Activated CD4-positive, alpha-beta memory T cell treated with anti-CD3 and anti-CD28 coated beads for 36 hours (primary cell): ENCODE results near the gene KCNRG. TPM values are rescaled to one million over a fixed set of nuclear protein-coding genes. Genes with fewer than 3 reads are reported as not detected.

Source experiments
- CTCF ChIA-PET: fragments of 350-600 bp; sonication (Branson Sonifier 250); formaldehyde crosslinking; loops from one replicate; lab custom pipeline; 2021; ENCODE audit warnings: antibody characterized with exemption, inconsistent platforms; lab: Charles Lee
- POLR2A ChIA-PET: fragments of 350-600 bp; sonication (Branson Sonifier 250); formaldehyde crosslinking; loops from one replicate; lab custom pipeline; 2021; ENCODE audit warnings: antibody characterized with exemption; lab: Charles Lee
- DNase-seq: peaks from one replicate; pipeline ENCODE4 v3.0.0-alpha.2; 2020
- H3K27ac Mint-ChIP-seq: one replicate; pipeline ENCODE4 v1.8.0; 2021; ENCODE audit warnings: mixed read lengths
- H3K27me3 Mint-ChIP-seq: one replicate; pipeline ENCODE4 v1.8.0; 2021; ENCODE audit warnings: mixed read lengths
- H3K36me3 Mint-ChIP-seq: one replicate; pipeline ENCODE4 v1.8.0; 2021; ENCODE audit warnings: mixed read lengths
- H3K4me1 Mint-ChIP-seq: one replicate; pipeline ENCODE4 v1.8.0; 2021; ENCODE audit warnings: low read depth, mixed read lengths
- H3K4me3 Mint-ChIP-seq: one replicate; pipeline ENCODE4 v1.8.0; 2021; ENCODE audit warnings: mild to moderate bottlenecking, mixed read lengths
- H3K9me3 Mint-ChIP-seq: one replicate; pipeline ENCODE4 v1.8.0; 2021; ENCODE audit warnings: mixed read lengths
- intact Hi-C: fragments of 100-400 bp; cut with micrococcal nuclease; formaldehyde crosslinking; loops from one replicate; pipeline ENCODE4 v1.15.1; 2023
- total RNA-seq, 2 experiments: library from RNA; stranded (reverse); gene quantifications; one replicate each; pipeline ENCODE4 v1.2.3, GENCODE V29; 2021

The KCNRG gene
- total RNA-seq, 2 experiments from 2014 or later, result not detected

- CTCF ChIA-PET, result interaction anchor here (0.6 to 1.7 kb wide), 2 partner anchors 17 to 799 kb away, joined by 3 to 11 read pairs; partner anchors contain the start of gene TRIM13
- H3K4me1 Mint-ChIP-seq, result peaks cover 34% of the 10 kb centered on the region
- POLR2A ChIA-PET, result no interaction called here
- H3K27me3 Mint-ChIP-seq, result no peaks in the 10 kb centered on the region
- peaks cover 54% of the 10 kb centered on the region for H3K36me3 Mint-ChIP-seq
- DNase-seq, result no peak
- H3K4me3 Mint-ChIP-seq, result no peak overlapping the region
- no peaks in the 10 kb centered on the region for H3K9me3 Mint-ChIP-seq
- no peak overlapping the region for H3K27ac Mint-ChIP-seq
- intact Hi-C loops, result no loop called here
These were observed 858 bp upstream of the KCNRG start for GRCh38 chr13:50014386-50014785.

DNA sequence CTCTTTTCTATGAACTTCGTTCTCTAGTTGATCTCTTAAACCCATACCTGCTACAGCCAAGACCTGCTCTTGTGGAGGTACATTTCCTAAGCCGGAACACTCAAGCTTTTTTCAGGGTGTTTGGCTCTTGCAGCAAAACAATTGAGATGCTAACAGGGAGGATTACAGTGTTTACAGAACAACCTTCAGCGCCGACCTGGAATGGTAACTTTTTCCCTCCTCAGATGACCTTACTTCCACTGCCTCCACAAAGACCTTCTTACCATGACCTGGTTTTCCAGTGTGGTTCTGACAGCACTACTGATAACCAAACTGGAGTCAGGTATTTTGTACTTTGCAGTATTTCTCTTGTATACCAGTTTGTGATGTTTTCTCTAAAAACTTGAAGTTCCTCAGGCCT lies 506 bp downstream of the KCNRG start:
- no peak overlapping the region for H3K27ac Mint-ChIP-seq
- DNase-seq, result no peak
- H3K27me3 Mint-ChIP-seq, result no peaks in the 10 kb centered on the region
- intact Hi-C loops, result no loop called here
- H3K4me3 Mint-ChIP-seq, result no peak overlapping the region
- POLR2A ChIA-PET, result no interaction called here
- no peaks in the 10 kb centered on the region for H3K9me3 Mint-ChIP-seq
- H3K36me3 Mint-ChIP-seq, result peaks cover 56% of the 10 kb centered on the region
- CTCF ChIA-PET, result no interaction called here
- H3K4me1 Mint-ChIP-seq, result peaks cover 31% of the 10 kb centered on the region

GRCh38 chr13:50016444-50016843 lies 1.2 kb downstream of the KCNRG start:
- CTCF ChIA-PET, result interaction anchor here (2.2 kb wide), 1 partner anchor 19 kb away, joined by 9 read pairs; the partner anchor contains the start of gene TRIM13
- H3K27ac Mint-ChIP-seq, result no peak overlapping the region
- POLR2A ChIA-PET, result no interaction called here
- H3K4me3 Mint-ChIP-seq, result no peak overlapping the region
- peaks cover 24% of the 10 kb centered on the region for H3K4me1 Mint-ChIP-seq
- H3K9me3 Mint-ChIP-seq, result no peaks in the 10 kb centered on the region
- no peak for DNase-seq
- H3K27me3 Mint-ChIP-seq, result no peaks in the 10 kb centered on the region
- H3K36me3 Mint-ChIP-seq, result peaks cover 49% of the 10 kb centered on the region
- intact Hi-C loops, result no loop called here

GRCh38 chr13:50017819-50018218 lies 2.6 kb downstream of the KCNRG start:
- Mint-ChIP-seq H3K36me3 (peaks cover 37% of the 10 kb centered on the region), H3K4me3 (no peak overlapping the region), H3K27me3 (no peaks in the 10 kb centered on the region), H3K9me3 (no peaks in the 10 kb centered on the region), H3K4me1 (peaks cover 24% of the 10 kb centered on the region), H3K27ac (peak overlapping the region; percentile 11)
- DNase-seq, result no peak
- POLR2A ChIA-PET, result interaction anchor here (0.7 to 0.8 kb wide), 2 partner anchors 21 to 824 kb away, joined by 3 read pairs; partner anchors contain the start of gene TRIM13
- CTCF ChIA-PET, result interaction anchor here (0.7 to 2.2 kb wide), 3 partner anchors 9 to 21 kb away, joined by 3 to 9 read pairs (median 3); partner anchors contain the start of gene TRIM13
- intact Hi-C loops, result no loop called here

DNA sequence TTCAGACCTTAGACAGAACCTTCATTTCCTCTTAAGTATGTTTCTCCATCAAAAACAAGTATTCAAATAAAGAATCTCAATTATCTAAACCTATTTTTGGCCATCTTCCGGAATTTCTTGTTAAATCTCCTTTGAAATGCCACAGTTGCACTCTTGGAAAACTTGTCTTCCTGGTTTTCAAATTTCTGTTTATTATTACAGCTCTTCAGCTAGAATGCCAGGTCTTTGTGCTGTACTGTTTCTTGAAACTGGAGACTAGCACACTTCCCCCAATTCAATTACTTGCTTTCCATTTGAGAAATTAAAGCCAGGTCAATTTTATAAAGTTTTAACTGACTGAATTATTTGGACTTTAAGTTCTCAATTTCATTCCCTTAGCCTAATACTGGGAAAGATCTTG lies 10.2 kb downstream of the KCNRG start:
- no peak overlapping the region for H3K27ac Mint-ChIP-seq
- CTCF ChIA-PET, result interaction anchor here (0.7 kb wide), 1 partner anchor 345 kb away, joined by 3 read pairs; no protein-coding TSS in a partner anchor
- H3K4me3 Mint-ChIP-seq, result no peak overlapping the region
- POLR2A ChIA-PET, result interaction anchor here (0.7 kb wide), 1 partner anchor 1849 kb away, joined by 3 read pairs; no protein-coding TSS in a partner anchor
- H3K27me3 Mint-ChIP-seq, result no peaks in the 10 kb centered on the region
- H3K9me3 Mint-ChIP-seq, result no peaks in the 10 kb centered on the region
- peaks cover 2% of the 10 kb centered on the region for H3K4me1 Mint-ChIP-seq
- peaks cover 28% of the 10 kb centered on the region for H3K36me3 Mint-ChIP-seq
- intact Hi-C loops, result no loop called here
- no peak for DNase-seq

- Mint-ChIP-seq H3K27me3 (no peaks in the 10 kb centered on the region), H3K4me3 (no peak overlapping the region), H3K27ac (no peak overlapping the region), H3K4me1 (peaks cover 2% of the 10 kb centered on the region), H3K9me3 (no peaks in the 10 kb centered on the region), H3K36me3 (peaks cover 26% of the 10 kb centered on the region)
- ChIA-PET CTCF (no interaction called here), POLR2A (no interaction called here)
- DNase-seq, result no peak
- intact Hi-C loops, result no loop called here
These were observed 11.7 kb downstream of the KCNRG start for GRCh38 chr13:50026788-50027473.

DNA sequence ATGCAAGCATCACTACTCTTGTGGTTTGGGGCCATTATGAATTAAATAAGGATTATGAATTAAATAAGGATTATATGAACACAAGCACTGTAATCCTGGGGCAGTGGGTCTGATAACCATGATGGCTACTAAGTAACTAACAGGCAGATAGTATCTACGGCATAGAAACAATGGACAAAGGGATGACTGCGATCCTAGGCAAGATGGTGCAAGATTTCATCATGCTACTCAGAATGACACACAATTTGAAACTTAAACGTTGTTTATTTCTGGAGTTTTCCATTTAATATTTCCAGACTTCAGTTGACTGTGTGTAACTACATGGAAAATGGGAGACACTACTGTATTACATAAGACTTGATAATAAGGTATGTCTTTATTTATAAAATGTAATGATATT lies 15.1 kb downstream of the KCNRG start:
- Mint-ChIP-seq H3K4me1 (peaks cover 2% of the 10 kb centered on the region), H3K9me3 (no peaks in the 10 kb centered on the region), H3K27ac (no peak overlapping the region), H3K27me3 (no peaks in the 10 kb centered on the region), H3K36me3 (peaks cover 20% of the 10 kb centered on the region), H3K4me3 (no peak overlapping the region)
- ChIA-PET CTCF (no interaction called here), POLR2A (no interaction called here)
- no peak for DNase-seq
- intact Hi-C loops, result no loop called here

- ChIA-PET CTCF (interaction anchor here (1.0 kb wide), 1 partner anchor 36 kb away, joined by 4 read pairs; no protein-coding TSS in a partner anchor), POLR2A (no interaction called here)
- H3K36me3 Mint-ChIP-seq, result peaks cover 2% of the 10 kb centered on the region
These were observed 18.5 kb downstream of the KCNRG start for GRCh38 chr13:50033725-50034124.

DNA sequence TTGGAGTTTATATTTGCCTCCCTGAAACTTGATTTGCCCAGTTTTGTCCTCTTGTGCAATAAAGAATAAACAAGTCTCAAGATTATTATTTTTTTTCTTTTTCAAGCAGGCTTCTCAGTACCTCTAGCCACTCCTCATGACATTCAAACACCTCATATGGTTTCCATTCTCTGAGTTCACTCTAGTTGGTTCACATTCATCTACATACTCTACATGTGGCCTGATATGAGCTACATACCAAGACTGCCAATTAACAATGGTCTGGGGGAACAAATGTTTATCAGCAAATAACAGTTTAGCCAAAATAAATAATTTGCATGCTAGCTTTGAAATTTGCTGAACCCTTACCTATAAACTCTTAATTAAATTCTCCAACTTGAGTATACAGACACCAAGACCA lies 22.5 kb downstream of the KCNRG start:
- H3K9me3 Mint-ChIP-seq, result no peaks in the 10 kb centered on the region
- H3K36me3 Mint-ChIP-seq, result peaks cover 6% of the 10 kb centered on the region
- no peak for DNase-seq
- ChIA-PET POLR2A (no interaction called here), CTCF (no interaction called here)
- H3K27me3 Mint-ChIP-seq, result no peaks in the 10 kb centered on the region
- no peak overlapping the region for H3K27ac Mint-ChIP-seq
- intact Hi-C loops, result no loop called here
- no peak overlapping the region for H3K4me3 Mint-ChIP-seq
- peaks cover 5% of the 10 kb centered on the region for H3K4me1 Mint-ChIP-seq

More at GRCh38 chr13:50033725-50034124, 18.5 kb downstream of the KCNRG start:
- Mint-ChIP-seq H3K4me1 (peaks cover 5% of the 10 kb centered on the region), H3K9me3 (no peaks in the 10 kb centered on the region), H3K27ac (no peak overlapping the region), H3K4me3 (no peak overlapping the region), H3K27me3 (no peaks in the 10 kb centered on the region)
- intact Hi-C loops, result no loop called here
- DNase-seq, result no peak

GRCh38 chr13:50038266-50038665 lies 23.0 kb downstream of the KCNRG start:
- H3K27ac Mint-ChIP-seq, result no peak overlapping the region
- no peak overlapping the region for H3K4me3 Mint-ChIP-seq
- H3K9me3 Mint-ChIP-seq, result no peaks in the 10 kb centered on the region
- ChIA-PET POLR2A (no interaction called here), CTCF (no interaction called here)
- no peak for DNase-seq
- intact Hi-C loops, result no loop called here
- no peaks in the 10 kb centered on the region for H3K27me3 Mint-ChIP-seq
- peaks cover 5% of the 10 kb centered on the region for H3K4me1 Mint-ChIP-seq
- H3K36me3 Mint-ChIP-seq, result peaks cover 9% of the 10 kb centered on the region

GRCh38 chr13:50052478-50052877 lies 37.2 kb downstream of the KCNRG start:
- CTCF ChIA-PET, result no interaction called here
- H3K36me3 Mint-ChIP-seq, result peaks cover 24% of the 10 kb centered on the region

GRCh38 chr13:50053844-50054243 lies 38.6 kb downstream of the KCNRG start:
- Mint-ChIP-seq H3K9me3 (no peaks in the 10 kb centered on the region), H3K4me1 (peaks cover 14% of the 10 kb centered on the region), H3K36me3 (peaks cover 35% of the 10 kb centered on the region), H3K27me3 (no peaks in the 10 kb centered on the region), H3K4me3 (no peak overlapping the region), H3K27ac (no peak overlapping the region)
- DNase-seq, result no peak
- CTCF ChIA-PET, result no interaction called here
- POLR2A ChIA-PET, result no interaction called here
- intact Hi-C loops, result no loop called here

More at GRCh38 chr13:50052478-50052877, 37.2 kb downstream of the KCNRG start:
- intact Hi-C loops, result no loop called here
- no peak overlapping the region for H3K27ac Mint-ChIP-seq
- no peaks in the 10 kb centered on the region for H3K27me3 Mint-ChIP-seq
- POLR2A ChIA-PET, result no interaction called here
- H3K4me3 Mint-ChIP-seq, result no peak overlapping the region
- peaks cover 14% of the 10 kb centered on the region for H3K4me1 Mint-ChIP-seq
- H3K9me3 Mint-ChIP-seq, result no peaks in the 10 kb centered on the region
- DNase-seq, result no peak

GRCh38 chr13:50055454-50055853 lies 40.2 kb downstream of the KCNRG start:
- H3K9me3 Mint-ChIP-seq, result no peaks in the 10 kb centered on the region
- H3K4me3 Mint-ChIP-seq, result no peak overlapping the region
- H3K4me1 Mint-ChIP-seq, result peaks cover 14% of the 10 kb centered on the region
- no peaks in the 10 kb centered on the region for H3K27me3 Mint-ChIP-seq
- ChIA-PET CTCF (no interaction called here), POLR2A (no interaction called here)
- no peak for DNase-seq
- H3K27ac Mint-ChIP-seq, result no peak overlapping the region
- H3K36me3 Mint-ChIP-seq, result peaks cover 39% of the 10 kb centered on the region
- intact Hi-C loops, result no loop called here
